HG03342 (cell line): ENCODE measurements around the gene CHST14.

Experiments used
- ATAC-seq: cut with Tn5 transposase; IDR thresholded peaks from one replicate; pipeline ENCODE4 v1.9.1; 2021; ENCODE audit warnings: mild to moderate bottlenecking, moderate library complexity; ENCODE audit not compliant: unreplicated experiment

Gene CHST14

DNA sequence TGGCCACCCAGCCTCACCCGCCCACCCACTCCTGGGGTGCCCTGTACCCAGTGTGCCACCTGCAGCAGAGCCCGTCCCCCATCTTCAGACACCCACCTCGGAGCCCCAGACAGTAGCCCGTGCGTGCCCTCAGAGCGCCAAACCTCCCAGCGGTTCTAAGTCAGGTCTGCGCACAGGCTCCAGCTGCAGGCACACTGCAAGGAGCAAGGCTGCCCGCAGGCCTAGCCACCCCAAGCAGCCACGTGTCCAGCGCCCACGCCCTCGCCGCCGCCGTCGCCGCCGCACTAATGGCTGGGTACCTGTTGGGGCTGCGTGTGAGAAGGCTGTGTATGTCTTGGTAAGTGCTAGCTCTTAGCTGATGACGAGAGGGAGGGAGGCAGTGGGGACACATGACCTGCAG is 8.8 kb upstream of the CHST14 start:
- no peak for ATAC-seq

- ATAC-seq, result no peak
Observed at GRCh38 chr15:40463279-40463678, 7.5 kb upstream of the CHST14 start.

- no peak for ATAC-seq
Observed at GRCh38 chr15:40463886-40464545, 6.8 kb upstream of the CHST14 start.

- ATAC-seq, result no peak
Observed at GRCh38 chr15:40464595-40465185, 6.1 kb upstream of the CHST14 start.

GRCh38 chr15:40465939-40466338 is 4.8 kb upstream of the CHST14 start:
- no peak for ATAC-seq

DNA sequence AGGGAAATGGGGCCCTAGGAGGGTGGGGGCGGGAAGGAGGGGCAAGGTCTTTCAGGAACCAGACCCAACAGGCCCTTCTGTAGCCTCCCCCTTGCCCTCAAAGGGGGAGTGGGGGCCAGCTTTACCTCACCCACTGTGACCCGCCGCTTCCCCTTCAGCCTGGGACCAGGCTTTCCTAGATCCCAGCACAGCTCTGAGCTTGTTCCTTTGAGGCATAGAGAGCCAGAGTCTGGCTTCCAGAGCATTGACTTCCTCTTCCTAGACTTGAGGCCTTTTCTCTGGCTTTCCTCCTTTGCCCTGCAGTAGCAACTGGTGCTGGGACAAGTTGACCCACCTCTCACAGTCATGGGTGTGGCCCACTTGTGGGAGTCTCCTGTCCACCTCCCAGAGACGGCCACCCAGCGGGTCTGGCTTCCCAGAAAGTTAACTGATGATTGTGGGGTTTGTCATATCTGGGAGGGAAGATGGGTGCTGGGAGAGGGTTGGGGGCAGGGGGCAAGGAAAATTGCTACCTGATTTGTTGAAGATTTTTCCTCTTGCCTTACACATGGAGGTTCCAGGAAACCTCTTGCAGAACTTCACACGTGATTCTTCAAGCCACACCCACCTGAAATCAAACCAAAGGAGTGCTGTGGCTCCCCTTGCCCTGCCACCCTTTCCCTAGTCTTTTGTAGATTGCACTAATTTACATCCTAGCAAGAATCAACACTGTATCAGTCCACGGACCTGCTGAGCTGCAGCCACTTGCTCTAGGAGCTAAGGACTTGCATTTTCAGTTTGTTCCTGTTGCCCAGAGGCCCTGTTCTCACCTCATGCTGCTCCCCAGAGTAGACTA is 4.1 kb upstream of the CHST14 start:
- no peak for ATAC-seq

GRCh38 chr15:40467261-40467615 is 3.5 kb upstream of the CHST14 start:
- ATAC-seq, result no peak

DNA sequence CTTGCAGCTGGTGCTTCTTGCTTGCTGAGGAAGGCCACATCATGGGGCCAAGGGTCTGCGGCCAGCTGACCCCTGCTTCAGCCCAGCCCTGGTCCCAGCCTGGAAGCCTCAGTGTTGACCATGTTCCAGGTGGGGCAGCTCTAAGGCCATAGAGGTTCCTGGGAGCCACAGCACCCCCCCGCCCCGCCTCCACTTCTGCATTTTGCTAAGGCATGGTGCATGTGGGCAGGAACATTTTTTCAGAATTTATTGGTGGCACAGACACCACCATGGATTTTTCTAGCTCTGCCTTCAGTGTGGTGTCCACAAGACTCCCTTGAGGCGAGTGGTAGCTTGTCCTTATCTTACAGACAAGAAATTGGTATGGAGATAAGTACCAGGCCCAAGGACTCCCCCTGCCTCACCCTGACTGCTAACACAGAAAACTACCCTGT is 1.9 kb upstream of the CHST14 start:
- no peak for ATAC-seq

GRCh38 chr15:40469776-40470390 is 901 bp upstream of the CHST14 start:
- ATAC-seq, result no peak

GRCh38 chr15:40471105-40471807 is 472 bp downstream of the CHST14 start:
- no peak for ATAC-seq

- ATAC-seq, result no peak
Observed at GRCh38 chr15:40471808-40472150, 995 bp downstream of the CHST14 start.

- ATAC-seq, result no peak
Observed at GRCh38 chr15:40472171-40472727, 1.5 kb downstream of the CHST14 start.

GRCh38 chr15:40474581-40474980 is 3.8 kb downstream of the CHST14 start:
- no peak for ATAC-seq

DNA sequence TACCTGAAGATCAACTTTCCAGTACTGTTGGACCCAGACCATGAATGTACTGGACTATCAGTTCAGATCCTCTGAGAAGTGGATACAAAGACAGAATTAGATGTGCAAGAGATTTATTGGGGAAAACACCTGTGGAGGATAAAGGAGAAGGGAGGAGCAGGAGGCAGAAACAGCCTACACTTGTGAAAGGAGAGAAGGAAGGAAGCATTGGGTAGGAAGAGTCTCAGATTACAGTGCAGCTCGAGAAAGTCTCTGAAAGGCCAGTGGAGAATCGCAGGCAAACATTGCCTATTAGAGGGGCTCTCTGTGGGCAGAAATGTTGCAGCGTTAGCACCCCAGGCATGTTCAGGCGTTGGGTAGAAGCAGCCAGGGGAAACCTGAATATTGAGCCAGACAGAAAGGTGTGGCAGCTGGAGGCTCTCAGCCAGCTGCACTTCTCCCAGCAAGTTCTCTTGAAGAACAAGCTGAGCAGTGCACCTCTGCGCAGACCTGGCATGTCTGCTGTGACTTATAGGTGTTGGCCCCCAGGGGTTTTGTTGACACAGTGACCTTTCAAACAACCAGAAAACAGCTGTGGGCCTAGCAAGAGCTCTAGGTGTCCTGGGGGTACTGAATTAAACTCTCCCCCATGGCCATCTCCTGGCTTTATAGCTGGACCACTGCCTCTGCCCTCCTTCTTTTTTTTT is 7.0 kb downstream of the CHST14 start:
- ATAC-seq, result no peak

- ATAC-seq, result no peak
Observed at GRCh38 chr15:40479024-40479423, 8.2 kb downstream of the CHST14 start.

DNA sequence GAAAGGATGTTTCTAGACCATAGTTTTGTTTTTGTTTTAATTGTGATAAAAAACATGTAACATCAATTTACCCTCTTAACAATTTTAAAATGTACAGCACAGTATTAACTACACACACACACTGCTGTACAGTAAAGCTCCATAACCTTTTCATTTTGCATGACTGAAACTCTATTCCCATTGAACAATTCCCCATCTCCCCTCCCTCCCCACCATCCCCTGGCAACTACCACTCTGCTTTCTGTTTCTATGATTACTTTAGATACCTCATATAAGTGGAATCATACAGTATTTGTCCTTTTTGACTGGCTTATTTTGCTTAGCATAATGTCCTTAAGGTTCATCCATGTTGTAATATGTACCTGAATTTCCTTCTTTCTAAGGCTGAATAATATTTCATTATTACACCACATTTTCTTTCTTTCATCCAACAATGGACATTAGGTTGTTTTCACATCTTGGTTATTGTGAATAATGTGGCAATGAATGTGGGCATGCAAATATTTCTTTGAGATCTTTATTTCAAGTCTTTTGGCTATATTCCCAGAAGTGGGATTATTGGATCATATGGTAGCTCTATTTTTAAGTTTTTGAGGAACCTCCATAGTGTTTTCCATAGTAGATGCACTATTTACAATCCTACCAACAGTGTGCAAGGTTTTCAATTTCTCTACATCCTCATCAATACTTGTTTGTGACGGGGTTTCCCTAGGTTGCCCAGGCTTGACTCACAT is 10.7 kb downstream of the CHST14 start:
- no peak for ATAC-seq

GRCh38 chr15:40483919-40484318 is 13.1 kb downstream of the CHST14 start:
- no peak for ATAC-seq

DNA sequence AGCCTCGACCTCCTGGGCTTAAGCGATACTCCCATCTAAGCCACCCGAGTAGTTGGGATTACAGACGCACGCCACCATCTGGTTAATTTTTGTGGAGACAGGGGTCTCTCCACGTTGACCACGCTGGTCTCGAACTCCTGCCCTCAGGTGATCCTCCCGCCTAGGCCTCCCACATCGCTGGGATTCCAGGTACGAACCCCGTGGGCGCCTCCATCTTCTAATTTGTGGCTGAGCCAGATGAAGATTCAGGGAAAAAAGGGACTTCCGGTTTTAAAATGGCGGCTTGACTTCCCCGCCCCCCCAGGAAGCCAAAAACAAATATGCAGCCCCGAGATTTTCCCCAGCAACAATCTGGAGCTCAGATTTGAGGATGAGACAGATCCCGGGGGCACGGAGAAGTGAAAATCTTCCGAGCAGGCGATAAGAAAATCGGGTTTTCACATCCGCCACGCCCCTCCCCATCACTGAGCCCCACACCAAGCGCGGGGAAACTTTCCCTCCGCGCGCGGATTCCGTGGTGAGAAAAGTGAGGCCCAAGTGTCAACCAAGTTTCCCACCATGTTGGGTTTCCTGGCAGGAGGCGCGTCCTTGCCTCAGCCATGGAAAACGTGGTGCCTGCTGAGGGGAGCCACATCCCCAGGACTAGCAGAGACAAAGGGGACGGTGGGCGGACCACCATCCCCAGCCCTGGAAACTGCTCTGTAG is 15.4 kb downstream of the CHST14 start:
- no peak for ATAC-seq
